Kasumi-1 (cell line): ENCODE data around the gene ZFYVE9.
A peak's percentile ranks its signal among the peaks of the same experiment; 100 is the strongest.
"Not testable (repeated sequence)": the region's sequence is repeated elsewhere in the genome, so short reads cannot be mapped to it uniquely, and the experiment has no call there.

Experiments
- DNase-seq, 2 experiments: peaks; one replicate each; lab custom pipeline; 2025; lab: John Stamatoyannopoulos, UW

ZFYVE9 gene

GRCh38 chr1:52145137-52145536 lies 3.2 kb downstream of the ZFYVE9 start:
- no peak for DNase-seq

GRCh38 chr1:52150445-52150844 lies 8.6 kb downstream of the ZFYVE9 start:
- not testable (repeated sequence) for DNase-seq

GRCh38 chr1:52150946-52151345 lies 9.1 kb downstream of the ZFYVE9 start:
- no peak for DNase-seq

GRCh38 chr1:52152572-52152971 lies 10.7 kb downstream of the ZFYVE9 start:
- DNase-seq: no peak

GRCh38 chr1:52153010-52153409 lies 11.1 kb downstream of the ZFYVE9 start:
- DNase-seq: no peak

- DNase-seq: no peak
These were observed 12.0 kb downstream of the ZFYVE9 start for GRCh38 chr1:52153898-52154297.

GRCh38 chr1:52156460-52156859 lies 14.6 kb downstream of the ZFYVE9 start:
- DNase-seq: no peak

- no peak for DNase-seq
These were observed 15.7 kb downstream of the ZFYVE9 start for GRCh38 chr1:52157582-52157981.

- DNase-seq: no peak
These were observed 16.3 kb downstream of the ZFYVE9 start for GRCh38 chr1:52158218-52158617.

GRCh38 chr1:52159033-52159789 lies 17.3 kb downstream of the ZFYVE9 start:
- no peak for DNase-seq

- no peak for DNase-seq
These were observed 21.1 kb downstream of the ZFYVE9 start for GRCh38 chr1:52162947-52163346.

GRCh38 chr1:52164604-52165003 lies 22.7 kb downstream of the ZFYVE9 start:
- DNase-seq: no peak

GRCh38 chr1:52166996-52167753 lies 25.3 kb downstream of the ZFYVE9 start:
- no peak for DNase-seq

- no peak for DNase-seq
These were observed 26.6 kb downstream of the ZFYVE9 start for GRCh38 chr1:52168373-52169080.

GRCh38 chr1:52171149-52171548 lies 29.3 kb downstream of the ZFYVE9 start:
- DNase-seq: not testable (repeated sequence)

- no peak for DNase-seq
These were observed 37.2 kb downstream of the ZFYVE9 start for GRCh38 chr1:52179073-52179472.

- DNase-seq: no peak
These were observed 38.3 kb downstream of the ZFYVE9 start for GRCh38 chr1:52180176-52180575.

- not testable (repeated sequence) for DNase-seq
These were observed 39.9 kb downstream of the ZFYVE9 start for GRCh38 chr1:52181759-52182158.

GRCh38 chr1:52182328-52182727 lies 40.4 kb downstream of the ZFYVE9 start:
- not testable (repeated sequence) for DNase-seq

GRCh38 chr1:52182874-52183400 lies 41.0 kb downstream of the ZFYVE9 start:
- no peak for DNase-seq

- DNase-seq: no peak
These were observed 44.6 kb downstream of the ZFYVE9 start for GRCh38 chr1:52186449-52186848.

GRCh38 chr1:52189898-52190480 lies 48.1 kb downstream of the ZFYVE9 start:
- DNase-seq: peak; percentile 18 to 31
